HepG2 (cell line): Measurements from ENCODE around the gene ERLEC1. TPM values are rescaled to one million over a fixed set of nuclear protein-coding genes. Genes with fewer than 3 reads are reported as not detected.
A peak's percentile ranks its signal among the peaks of the same experiment; 100 is the strongest.

Experiments
- AGO1 ChIP-seq: fragments of 200-400 bp; formaldehyde crosslinking; IDR thresholded peaks from 2 replicates; pipeline ENCODE4 v1.6.1; 2017; ENCODE audit warnings: mild to moderate bottlenecking, low read depth, low read length, moderate library complexity; ENCODE audit not compliant: poor library complexity, severe bottlenecking
- ARNTL ChIP-seq: sonication (generic); formaldehyde crosslinking; IDR thresholded peaks from 2 replicates; pipeline ENCODE4 v1.4.0; 2020; ENCODE audit warnings: mild to moderate bottlenecking, missing genetic modification reagents
- ASH2L ChIP-seq: fragments of 300-600, 200-600 bp; sonication (generic); IDR thresholded peaks from 2 replicates; pipeline ENCODE4 v1.7.0; 2017; ENCODE audit warnings: low read depth, mild to moderate bottlenecking, moderate library complexity, mixed read lengths, low read length; ENCODE audit not compliant: insufficient read length
- BCL6 ChIP-seq: IDR thresholded peaks from 2 replicates; pipeline ENCODE4 v1.6.1; 2016; ENCODE audit warnings: missing genetic modification reagents, missing compliant biosample characterization
- CBFB ChIP-seq: sonication (generic); formaldehyde crosslinking; IDR thresholded peaks from 2 replicates; pipeline ENCODE4 v1.4.0; 2020; ENCODE audit warnings: missing genetic modification reagents
- CHD2 ChIP-seq: IDR thresholded peaks from 2 replicates; pipeline ENCODE4 v1.6.1; 2011; ENCODE audit warnings: low read depth, low read length, improper control_type of control experiment
- ELF3 ChIP-seq: IDR thresholded peaks from 2 replicates; pipeline ENCODE4 v1.6.1; 2016; ENCODE audit warnings: missing genetic modification reagents, missing compliant biosample characterization
- ELK4 ChIP-seq: sonication (generic); formaldehyde crosslinking; IDR thresholded peaks from 2 replicates; pipeline ENCODE4 v1.9.0; 2021; ENCODE audit warnings: missing genetic modification reagents, borderline replicate concordance
- FOXP1 ChIP-seq, 2 experiments: fragments of 450-650 bp in 1 of 2; IDR thresholded peaks; 2 replicates each; pipeline ENCODE4 v1.6.1; 2017 to 2018; ENCODE audit warnings: antibody characterized with exemption in 1 of 2
- GATAD1 ChIP-seq: IDR thresholded peaks from 2 replicates; pipeline ENCODE4 v1.6.1; 2016; ENCODE audit warnings: missing genetic modification reagents, missing compliant biosample characterization
- IRX3 ChIP-seq: sonication (generic); formaldehyde crosslinking; IDR thresholded peaks from 2 replicates; pipeline ENCODE4 v1.8.1; 2023; ENCODE audit warnings: mild to moderate bottlenecking, low read depth, missing genetic modification reagents, borderline replicate concordance
- MLX ChIP-seq: IDR thresholded peaks from 2 replicates; pipeline ENCODE4 v1.6.1; 2016
- POLR2AphosphoS2 ChIP-seq: IDR thresholded peaks from 2 replicates; pipeline ENCODE4 v1.6.1; 2011; ENCODE audit warnings: low read depth, low read length, improper control_type of control experiment
- POLR2G ChIP-seq: fragments of 200-400 bp; formaldehyde crosslinking; IDR thresholded peaks from 2 replicates; pipeline ENCODE4 v1.6.1; 2018; ENCODE audit warnings: mild to moderate bottlenecking, low read depth, low read length, moderate library complexity
- RCOR2 ChIP-seq: IDR thresholded peaks from 2 replicates; pipeline ENCODE4 v1.6.1; 2016; ENCODE audit warnings: missing biosample characterization, missing genetic modification reagents
- SNAPC5 ChIP-seq: sonication (generic); formaldehyde crosslinking; IDR thresholded peaks from 2 replicates; pipeline ENCODE4 v1.8.1; 2023; ENCODE audit warnings: mild to moderate bottlenecking, missing genetic modification reagents, borderline replicate concordance
- SNRNP70 ChIP-seq: fragments of 200-400 bp; formaldehyde crosslinking; IDR thresholded peaks from 2 replicates; pipeline ENCODE4 v1.6.1; 2017; ENCODE audit warnings: mild to moderate bottlenecking, low read depth, low read length, moderate library complexity
- TRIM24 ChIP-seq: sonication (generic); formaldehyde crosslinking; IDR thresholded peaks from 2 replicates; pipeline ENCODE4 v1.8.0; 2022; ENCODE audit warnings: mild to moderate bottlenecking, missing genetic modification reagents
- YEATS2 ChIP-seq: sonication (generic); formaldehyde crosslinking; IDR thresholded peaks from 2 replicates; pipeline ENCODE4 v1.4.0; 2020; ENCODE audit warnings: missing genetic modification reagents, borderline replicate concordance
- ZBTB14 ChIP-seq: sonication (generic); formaldehyde crosslinking; IDR thresholded peaks from 2 replicates; pipeline ENCODE4 v1.4.0; 2020; ENCODE audit warnings: missing genetic modification reagents
- ZNF232 ChIP-seq: sonication (generic); formaldehyde crosslinking; IDR thresholded peaks from 2 replicates; pipeline ENCODE4 v1.4.0; 2020; ENCODE audit warnings: missing genetic modification reagents, borderline replicate concordance
- ZNF251 ChIP-seq: sonication (generic); formaldehyde crosslinking; IDR thresholded peaks from 2 replicates; pipeline ENCODE4 v1.9.0; 2021; ENCODE audit warnings: mild to moderate bottlenecking, missing genetic modification reagents
- ZNF446 ChIP-seq: sonication (generic); formaldehyde crosslinking; IDR thresholded peaks from 2 replicates; pipeline ENCODE4 v1.5.0; 2020; ENCODE audit warnings: mild to moderate bottlenecking, missing genetic modification reagents
- ZNF768 ChIP-seq: sonication (generic); formaldehyde crosslinking; IDR thresholded peaks from 2 replicates; pipeline ENCODE4 v1.4.0; 2020; ENCODE audit warnings: missing genetic modification reagents
- ZNF782 ChIP-seq: sonication (generic); formaldehyde crosslinking; IDR thresholded peaks from 2 replicates; pipeline ENCODE4 v1.4.0; 2020; ENCODE audit warnings: missing genetic modification reagents, mild to moderate bottlenecking, borderline replicate concordance
- ZNF800 ChIP-seq: sonication (generic); formaldehyde crosslinking; IDR thresholded peaks from 2 replicates; pipeline ENCODE4 v1.4.0; 2020; ENCODE audit warnings: missing genetic modification reagents
- polyA plus RNA-seq, 8 experiments: library from polyadenylated mRNA; depleted of rRNA in 3 of 8; stranded (reverse) in 7 of 8; unstranded in 1 of 8; fragments of >200 nt; fragmentation: Illumina TruSeq in 4 of 8; extraction: Trizol in 4 of 8; gene quantifications; 2 replicates each; pipeline versions ENCODE4 v1.2.1 to v1.2.3, GENCODE V29; 2011 to 2016; ENCODE audit warnings: low read depth in 4 of 8, missing spikeins in 1 of 8, mixed read lengths in 1 of 8; ENCODE audit not compliant: insufficient read depth in 1 of 8
- total RNA-seq, 5 experiments: library from RNA; depleted of rRNA; stranded (reverse); fragments of >200 nt; fragmentation: Illumina TruSeq; extraction: Trizol; gene quantifications; 2 replicates each; pipeline ENCODE4 v1.2.3, GENCODE V29; 2016; ENCODE audit warnings: low read depth in 1 of 5

The ERLEC1 gene
- total and polyA plus RNA-seq, 2 of the 13 experiments (the other 11 are each of a cell fraction or from before 2014, with no cell fraction given), result 87.3 to 88.4 TPM

- TF ChIP-seq MLX, result peak; percentile 90; the same call in 1 of the 2 replicates
- TF ChIP-seq ZBTB14 (CRISPR knock-in tag), result no peak
- TF ChIP-seq ZNF768 (CRISPR knock-in tag), result no peak
- peak; percentile 99 for TF ChIP-seq FOXP1 (IDR thresholded peaks at IDR 0.05)
- TF ChIP-seq FOXP1 (CRISPR knock-in tag; IDR thresholded peaks at IDR 0.05), result peak; percentile 99
- peak; percentile 95 for TF ChIP-seq RCOR2 (CRISPR knock-in tag)
- TF ChIP-seq POLR2AphosphoS2, result no peak
- no peak; the same call in 1 of the 2 replicates for TF ChIP-seq ZNF232
- peak; percentile 92 for TF ChIP-seq ELF3 (CRISPR knock-in tag)
- TF ChIP-seq GATAD1 (CRISPR knock-in tag), result peak; percentile 73
- no peak for TF ChIP-seq ZNF251 (CRISPR knock-in tag)
- TF ChIP-seq CBFB (CRISPR knock-in tag), result peak; percentile 92; the same call in 1 of the 2 replicates
- TF ChIP-seq ZNF446, result no peak
- peak; percentile 36; the same call in 1 of the 2 replicates for TF ChIP-seq ZNF800 (CRISPR knock-in tag)
- peak; percentile 90; the same call in 1 of the 2 replicates for TF ChIP-seq SNAPC5
- TF ChIP-seq TRIM24 (CRISPR knock-in tag), result peak; percentile 86
- TF ChIP-seq CHD2, result no peak
- no peak for TF ChIP-seq AGO1
- peak; percentile 47; the same call in 1 of the 2 replicates for TF ChIP-seq POLR2G
- peak; percentile 78; the same call in 1 of the 2 replicates for TF ChIP-seq YEATS2 (CRISPR knock-in tag)
- no peak for TF ChIP-seq IRX3 (CRISPR knock-in tag)
- 0 out of 2 replicates have a peak, but pooled peaks have one; percentile 19 for TF ChIP-seq ZNF782 (CRISPR knock-in tag)
- TF ChIP-seq ASH2L, result peak; percentile 91
- TF ChIP-seq ARNTL (CRISPR knock-in tag), result peak; percentile 80
- no peak for TF ChIP-seq ELK4
- no peak for TF ChIP-seq SNRNP70
- TF ChIP-seq BCL6 (CRISPR knock-in tag), result peak; percentile 98
Observed at GRCh38 chr2:53826587-53827397, 39.9 kb downstream of the ERLEC1 start (continued).
